GM23338 (cell line): ENCODE data around the gene DDIT3. TPM values are rescaled to one million over a fixed set of nuclear protein-coding genes. Genes with fewer than 3 reads are reported as not detected.

ENCODE experiments used
- ATAC-seq: fragments of 200-7000 bp; cut with Tn5 transposase; 3 replicates; pipeline ENCODE4 v1.9.1; 2020
- DNase-seq: peaks from one replicate; pipeline ENCODE4 v3.0.0-alpha.2; 2015; ENCODE audit warnings: low spot score
- H2AFZ ChIP-seq: fragments of 200-600 bp; sonication (generic); 2 replicates; pipeline ENCODE4 v1.8.0; 2016; ENCODE audit warnings: antibody characterized with exemption, mild to moderate bottlenecking, moderate library complexity
- H3F3A ChIP-seq: fragments of 200-600 bp; sonication (generic); replicated peaks from 2 replicates; pipeline ENCODE4 v1.8.0; 2017; ENCODE audit warnings: antibody characterized with exemption, mixed run types, low read depth
- H3K27ac ChIP-seq: fragments of 200-600 bp; sonication (generic); 2 replicates; pipeline ENCODE4 v1.6.1; 2016; ENCODE audit warnings: low read depth
- H3K27me3 ChIP-seq: fragments of 200-600 bp; sonication (generic); 2 replicates; pipeline ENCODE4 v1.8.0; 2016; ENCODE audit warnings: mild to moderate bottlenecking, mixed run types, moderate library complexity; ENCODE audit not compliant: insufficient read depth
- H3K36me3 ChIP-seq: fragments of 200-600 bp; sonication (generic); 2 replicates; pipeline ENCODE4 v1.8.0; 2016; ENCODE audit warnings: mild to moderate bottlenecking; ENCODE audit not compliant: insufficient read depth
- H3K4me1 ChIP-seq: fragments of 200-600 bp; sonication (generic); 2 replicates; pipeline ENCODE4 v1.8.0; 2016; ENCODE audit warnings: mild to moderate bottlenecking, moderate library complexity; ENCODE audit not compliant: insufficient read depth
- H3K4me2 ChIP-seq: fragments of 200-600 bp; sonication (generic); 2 replicates; pipeline ENCODE4 v1.7.1; 2017; ENCODE audit warnings: mixed run types
- H3K4me3 ChIP-seq: fragments of 200-600 bp; sonication (generic); 2 replicates; pipeline ENCODE4 v1.6.1; 2016; ENCODE audit warnings: mixed run types
- H3K79me2 ChIP-seq: fragments of 200-600 bp; sonication (generic); replicated peaks from 2 replicates; pipeline ENCODE4 v1.8.0; 2017; ENCODE audit warnings: mild to moderate bottlenecking; ENCODE audit not compliant: insufficient read depth
- H3K9me2 ChIP-seq: fragments of 200-600 bp; sonication (generic); 2 replicates; pipeline ENCODE4 v1.8.0; 2017; ENCODE audit not compliant: insufficient read depth
- H4K20me1 ChIP-seq: fragments of 200-600 bp; sonication (generic); replicated peaks from 2 replicates; pipeline ENCODE4 v1.8.0; 2017; ENCODE audit warnings: mild to moderate bottlenecking; ENCODE audit not compliant: insufficient read depth
- H3K27ac Mint-ChIP-seq: 2 replicates; pipeline ENCODE4 v1.8.0; 2020; ENCODE audit warnings: inconsistent platforms, mild to moderate bottlenecking, moderate library complexity, mixed read lengths
- H3K27me3 Mint-ChIP-seq: 3 replicates; pipeline ENCODE4 v1.8.0; 2022; ENCODE audit warnings: low read depth, mild to moderate bottlenecking, moderate library complexity, mixed read lengths, inconsistent platforms; ENCODE audit not compliant: insufficient read depth, poor library complexity
- H3K36me3 Mint-ChIP-seq: 3 replicates; pipeline ENCODE4 v1.8.0; 2021; ENCODE audit warnings: low read depth, mild to moderate bottlenecking, inconsistent platforms, moderate library complexity, mixed read lengths
- H3K4me1 Mint-ChIP-seq: 3 replicates; pipeline ENCODE4 v1.8.0; 2020; ENCODE audit warnings: mild to moderate bottlenecking, inconsistent platforms, mixed read lengths
- H3K4me3 Mint-ChIP-seq: 3 replicates; pipeline ENCODE4 v1.8.0; 2021; ENCODE audit warnings: moderate library complexity, mild to moderate bottlenecking, inconsistent platforms, mixed read lengths
- H3K9me3 Mint-ChIP-seq: 3 replicates; pipeline ENCODE4 v1.8.0; 2020; ENCODE audit warnings: moderate library complexity, mild to moderate bottlenecking, inconsistent platforms, mixed read lengths
- CREB1 ChIP-seq: fragments of 250-450 bp; sonication (Bioruptor Pico); IDR thresholded peaks from 2 replicates; pipeline ENCODE4 v1.5.0; 2020; ENCODE audit warnings: low read depth, mild to moderate bottlenecking, moderate library complexity
- EZH2 ChIP-seq: fragments of 200-600 bp; sonication (generic); IDR thresholded peaks from one replicate; pipeline ENCODE4 v1.8.0; 2017; ENCODE audit warnings: antibody characterized with exemption, mild to moderate bottlenecking, low read depth; ENCODE audit not compliant: unreplicated experiment
- JUNB ChIP-seq: IDR thresholded peaks from one replicate; pipeline ENCODE4 v1.6.1; 2016; ENCODE audit warnings: antibody characterized with exemption; ENCODE audit not compliant: unreplicated experiment
- NANOG ChIP-seq: IDR thresholded peaks from 2 replicates; pipeline ENCODE4 v1.6.1; 2016; ENCODE audit warnings: antibody characterized with exemption, borderline replicate concordance
- POLR2AphosphoS5 ChIP-seq: IDR thresholded peaks from 2 replicates; pipeline ENCODE4 v1.6.1; 2016; ENCODE audit warnings: antibody characterized with exemption, low read depth
- STAT1 ChIP-seq: IDR thresholded peaks from one replicate; pipeline ENCODE4 v1.6.1; 2016; ENCODE audit warnings: antibody characterized with exemption; ENCODE audit not compliant: unreplicated experiment
- ZNF114 ChIP-seq: fragments of 250-450 bp; sonication (Bioruptor Pico); IDR thresholded peaks from 2 replicates; pipeline ENCODE4 v1.5.0; 2020; ENCODE audit warnings: mild to moderate bottlenecking, moderate library complexity
- polyA plus RNA-seq: library from polyadenylated mRNA; unstranded; fragments of >200 nt; fragmentation: Nextera tagmentation; extraction: Ambion mirVana; gene quantifications from 2 replicates; pipeline ENCODE4 v1.2.1, GENCODE V29; 2016
- total RNA-seq: library from RNA; depleted of rRNA; stranded (reverse); fragments of >200 nt; shearing (Covaris generic); gene quantifications from 2 replicates; pipeline ENCODE4 v1.2.3, GENCODE V29; 2014
- TF ChIP-seq, protein P1 (sequence below): IDR thresholded peaks from 2 replicates; pipeline ENCODE4 v1.6.1; 2016; ENCODE audit warnings: antibody characterized with exemption
- TF ChIP-seq, protein P2 (sequence below): IDR thresholded peaks from one replicate; pipeline ENCODE4 v1.6.1; 2018; ENCODE audit warnings: antibody characterized with exemption; ENCODE audit not compliant: unreplicated experiment
- TF ChIP-seq, protein P3 (sequence below), 2 experiments: fragments of 200-600 bp in 1 of 2; sonication (generic) in 1 of 2; conservative IDR thresholded peaks; 2 replicates each; pipeline versions ENCODE4 v1.5.1 to v1.6.1; 2016 to 2017; ENCODE audit warnings: antibody characterized with exemption in 2 of 2, low read depth in 2 of 2, mild to moderate bottlenecking in 2 of 2, moderate library complexity in 1 of 2

The DDIT3 gene
- total and polyA plus RNA-seq, 2 experiments from 2014 or later: 3.9 to 12.5 TPM

DNA sequence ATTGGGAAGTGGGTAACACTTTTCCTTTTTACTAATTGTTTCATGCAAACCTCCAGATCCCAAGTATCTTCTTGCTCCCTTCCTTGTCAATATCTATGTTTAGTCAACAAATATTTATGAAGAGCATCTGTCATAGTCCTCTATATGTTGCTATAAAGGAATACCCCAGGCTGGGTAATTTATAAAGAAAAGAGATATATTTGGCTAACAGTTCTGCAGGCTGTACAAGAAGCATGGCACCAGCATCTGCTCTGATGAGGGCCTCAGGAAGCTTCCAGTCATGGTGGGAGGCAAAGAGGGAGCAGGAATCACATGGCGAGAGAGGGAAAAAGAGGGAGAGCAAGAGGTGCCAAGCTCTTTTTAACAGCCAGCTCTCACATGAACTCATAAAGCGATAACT, 34.1 kb upstream of the DDIT3 start:
- peaks cover 3% of the 10 kb centered on the region for H3K27me3 Mint-ChIP-seq

DNA sequence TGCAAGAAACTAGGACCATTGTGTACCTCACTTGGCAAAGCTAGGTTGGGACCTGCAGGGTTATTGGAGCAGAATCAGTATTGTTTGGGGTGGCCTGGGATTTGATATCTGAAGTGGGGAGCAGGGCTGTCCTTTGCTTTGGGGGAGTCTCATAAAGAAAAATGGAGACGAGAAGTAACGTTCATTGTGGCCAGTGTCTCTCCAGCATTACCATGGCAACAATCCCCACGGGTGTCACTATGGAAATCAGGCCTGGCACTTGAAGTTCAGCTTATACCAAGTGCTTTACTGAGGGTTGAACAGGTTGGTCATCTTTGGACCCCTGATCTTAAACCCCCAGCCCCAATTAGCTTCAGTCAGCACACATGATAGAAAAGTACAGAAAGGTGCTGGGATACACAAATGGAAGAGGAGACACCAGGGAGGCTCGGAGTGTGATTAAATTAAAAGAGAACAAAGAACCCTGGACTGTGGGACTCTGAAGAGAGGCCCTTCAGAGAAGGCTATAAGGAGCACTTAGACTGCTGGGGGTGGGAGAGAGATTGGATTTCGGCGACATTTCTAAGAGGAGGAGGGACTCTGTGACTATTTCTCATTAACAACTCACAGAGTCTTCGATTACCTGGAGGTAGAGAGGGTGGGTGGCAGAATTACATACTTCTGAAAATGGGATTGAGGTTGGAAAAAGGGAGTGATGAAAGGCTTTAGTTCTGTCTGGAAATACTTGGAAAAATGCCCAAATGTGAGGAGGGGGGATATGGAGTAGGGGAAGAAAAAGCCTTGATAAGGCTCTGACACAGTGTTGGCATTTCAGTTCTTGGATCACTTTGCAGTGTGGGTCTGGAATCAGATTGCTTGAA, 33.3 kb upstream of the DDIT3 start:
- Histone ChIP-seq H3K4me2 (no peak overlapping the region), H3F3A (peaks cover 11% of the 10 kb centered on the region), H3K4me1 (peaks cover 38% of the 10 kb centered on the region), H3K36me3 (no peaks in the 10 kb centered on the region), H3K4me3 (no peak overlapping the region), H4K20me1 (peaks cover 20% of the 10 kb centered on the region), H2AFZ (no peak overlapping the region), H3K79me2 (peaks cover 35% of the 10 kb centered on the region), H3K9me2 (no peaks in the 10 kb centered on the region), H3K27ac (no peak overlapping the region), H3K27me3 (peaks cover 5% of the 10 kb centered on the region; the same call in 1 of the 2 replicates)
- no peak overlapping the region; the same call in 2 of the 3 replicates for H3K4me3 Mint-ChIP-seq
- ATAC-seq (no peak), DNase-seq (no peak)
- no peaks in the 10 kb centered on the region; the same call in 2 of the 3 replicates for H3K36me3 Mint-ChIP-seq
- peaks cover 8% of the 10 kb centered on the region for H3K27me3 Mint-ChIP-seq
- H3K27ac Mint-ChIP-seq: no peak overlapping the region
- H3K9me3 Mint-ChIP-seq: no peaks in the 10 kb centered on the region
- peaks cover 56% of the 10 kb centered on the region for H3K4me1 Mint-ChIP-seq
- TF ChIP-seq JUNB (no peak), STAT1 (no peak), NANOG (no peak), ZNF114 (CRISPR knock-in tag) (no peak), EZH2 (no peak)
- TF ChIP-seq, protein P1, sequence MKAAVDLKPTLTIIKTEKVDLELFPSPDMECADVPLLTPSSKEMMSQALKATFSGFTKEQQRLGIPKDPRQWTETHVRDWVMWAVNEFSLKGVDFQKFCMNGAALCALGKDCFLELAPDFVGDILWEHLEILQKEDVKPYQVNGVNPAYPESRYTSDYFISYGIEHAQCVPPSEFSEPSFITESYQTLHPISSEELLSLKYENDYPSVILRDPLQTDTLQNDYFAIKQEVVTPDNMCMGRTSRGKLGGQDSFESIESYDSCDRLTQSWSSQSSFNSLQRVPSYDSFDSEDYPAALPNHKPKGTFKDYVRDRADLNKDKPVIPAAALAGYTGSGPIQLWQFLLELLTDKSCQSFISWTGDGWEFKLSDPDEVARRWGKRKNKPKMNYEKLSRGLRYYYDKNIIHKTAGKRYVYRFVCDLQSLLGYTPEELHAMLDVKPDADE: no peak
- TF ChIP-seq, protein P2, sequence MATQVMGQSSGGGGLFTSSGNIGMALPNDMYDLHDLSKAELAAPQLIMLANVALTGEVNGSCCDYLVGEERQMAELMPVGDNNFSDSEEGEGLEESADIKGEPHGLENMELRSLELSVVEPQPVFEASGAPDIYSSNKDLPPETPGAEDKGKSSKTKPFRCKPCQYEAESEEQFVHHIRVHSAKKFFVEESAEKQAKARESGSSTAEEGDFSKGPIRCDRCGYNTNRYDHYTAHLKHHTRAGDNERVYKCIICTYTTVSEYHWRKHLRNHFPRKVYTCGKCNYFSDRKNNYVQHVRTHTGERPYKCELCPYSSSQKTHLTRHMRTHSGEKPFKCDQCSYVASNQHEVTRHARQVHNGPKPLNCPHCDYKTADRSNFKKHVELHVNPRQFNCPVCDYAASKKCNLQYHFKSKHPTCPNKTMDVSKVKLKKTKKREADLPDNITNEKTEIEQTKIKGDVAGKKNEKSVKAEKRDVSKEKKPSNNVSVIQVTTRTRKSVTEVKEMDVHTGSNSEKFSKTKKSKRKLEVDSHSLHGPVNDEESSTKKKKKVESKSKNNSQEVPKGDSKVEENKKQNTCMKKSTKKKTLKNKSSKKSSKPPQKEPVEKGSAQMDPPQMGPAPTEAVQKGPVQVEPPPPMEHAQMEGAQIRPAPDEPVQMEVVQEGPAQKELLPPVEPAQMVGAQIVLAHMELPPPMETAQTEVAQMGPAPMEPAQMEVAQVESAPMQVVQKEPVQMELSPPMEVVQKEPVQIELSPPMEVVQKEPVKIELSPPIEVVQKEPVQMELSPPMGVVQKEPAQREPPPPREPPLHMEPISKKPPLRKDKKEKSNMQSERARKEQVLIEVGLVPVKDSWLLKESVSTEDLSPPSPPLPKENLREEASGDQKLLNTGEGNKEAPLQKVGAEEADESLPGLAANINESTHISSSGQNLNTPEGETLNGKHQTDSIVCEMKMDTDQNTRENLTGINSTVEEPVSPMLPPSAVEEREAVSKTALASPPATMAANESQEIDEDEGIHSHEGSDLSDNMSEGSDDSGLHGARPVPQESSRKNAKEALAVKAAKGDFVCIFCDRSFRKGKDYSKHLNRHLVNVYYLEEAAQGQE: no peak
- TF ChIP-seq, protein P3, sequence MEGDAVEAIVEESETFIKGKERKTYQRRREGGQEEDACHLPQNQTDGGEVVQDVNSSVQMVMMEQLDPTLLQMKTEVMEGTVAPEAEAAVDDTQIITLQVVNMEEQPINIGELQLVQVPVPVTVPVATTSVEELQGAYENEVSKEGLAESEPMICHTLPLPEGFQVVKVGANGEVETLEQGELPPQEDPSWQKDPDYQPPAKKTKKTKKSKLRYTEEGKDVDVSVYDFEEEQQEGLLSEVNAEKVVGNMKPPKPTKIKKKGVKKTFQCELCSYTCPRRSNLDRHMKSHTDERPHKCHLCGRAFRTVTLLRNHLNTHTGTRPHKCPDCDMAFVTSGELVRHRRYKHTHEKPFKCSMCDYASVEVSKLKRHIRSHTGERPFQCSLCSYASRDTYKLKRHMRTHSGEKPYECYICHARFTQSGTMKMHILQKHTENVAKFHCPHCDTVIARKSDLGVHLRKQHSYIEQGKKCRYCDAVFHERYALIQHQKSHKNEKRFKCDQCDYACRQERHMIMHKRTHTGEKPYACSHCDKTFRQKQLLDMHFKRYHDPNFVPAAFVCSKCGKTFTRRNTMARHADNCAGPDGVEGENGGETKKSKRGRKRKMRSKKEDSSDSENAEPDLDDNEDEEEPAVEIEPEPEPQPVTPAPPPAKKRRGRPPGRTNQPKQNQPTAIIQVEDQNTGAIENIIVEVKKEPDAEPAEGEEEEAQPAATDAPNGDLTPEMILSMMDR (conservative IDR thresholded peaks at IDR 0.05; ENCODE audit: low read depth in 2 of 2): no peak

More for the DNA sequence above, 34.1 kb upstream of the DDIT3 start:
- H3F3A ChIP-seq: peaks cover 7% of the 10 kb centered on the region; the same call in 1 of the 2 replicates
- Mint-ChIP-seq H3K27ac (no peak overlapping the region), H3K4me1 (peaks cover 48% of the 10 kb centered on the region), H3K9me3 (no peaks in the 10 kb centered on the region), H3K4me3 (no peak overlapping the region), H3K36me3 (no peaks in the 10 kb centered on the region; the same call in 2 of the 3 replicates)
- no peaks in the 10 kb centered on the region for H3K36me3 ChIP-seq
- no peak for DNase-seq
- ATAC-seq: no peak
- peaks cover 20% of the 10 kb centered on the region for H4K20me1 ChIP-seq
- H3K4me3 ChIP-seq: no peak overlapping the region
- TF ChIP-seq, protein P3 (conservative IDR thresholded peaks at IDR 0.05; ENCODE audit: low read depth in 2 of 2): no peak
- TF ChIP-seq NANOG: no peak
- no peak for TF ChIP-seq POLR2AphosphoS5
- no peak for TF ChIP-seq ZNF114 (CRISPR knock-in tag)
- no peak for TF ChIP-seq STAT1
- no peak for TF ChIP-seq CREB1 (CRISPR knock-in tag)
- H3K4me2 ChIP-seq: no peak overlapping the region
- H3K27ac ChIP-seq: no peak overlapping the region
- H3K79me2 ChIP-seq: peaks cover 44% of the 10 kb centered on the region
- peaks cover 29% of the 10 kb centered on the region for H3K4me1 ChIP-seq
- no peak overlapping the region for H2AFZ ChIP-seq
- no peaks in the 10 kb centered on the region for H3K9me2 ChIP-seq
- no peaks in the 10 kb centered on the region for H3K27me3 ChIP-seq
